GM21423 (cell line): Measurements from ENCODE around the gene SETD7.
"Not testable (repeated sequence)": the region's sequence is repeated elsewhere in the genome, so short reads cannot be mapped to it uniquely, and the experiment has no call there.

Experiments used
- ATAC-seq: cut with Tn5 transposase; IDR thresholded peaks from one replicate; pipeline ENCODE4 v1.9.1; 2021; ENCODE audit warnings: mild to moderate bottlenecking, moderate library complexity; ENCODE audit not compliant: unreplicated experiment

SETD7 gene

DNA sequence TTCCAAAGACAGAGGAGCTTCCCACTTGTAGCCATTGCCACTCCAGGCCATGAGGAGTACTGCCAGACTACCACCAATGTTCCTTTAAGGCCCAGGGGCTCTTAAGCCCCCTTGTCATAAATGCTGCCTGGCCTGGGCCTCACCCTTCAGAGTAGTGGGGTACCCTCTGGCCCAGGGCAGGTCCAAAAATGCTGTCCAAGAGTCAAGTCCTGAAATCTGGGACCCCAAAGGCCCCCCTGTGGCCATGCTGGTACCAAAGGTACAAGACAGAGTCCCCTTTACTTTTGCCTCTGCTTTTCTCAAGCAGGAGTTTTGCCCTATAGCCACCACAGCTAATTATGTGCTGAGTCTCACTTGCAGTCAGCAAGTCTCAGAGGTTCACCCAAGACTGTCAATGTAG, 85.7 kb downstream of the SETD7 start:
- no peak for ATAC-seq

DNA sequence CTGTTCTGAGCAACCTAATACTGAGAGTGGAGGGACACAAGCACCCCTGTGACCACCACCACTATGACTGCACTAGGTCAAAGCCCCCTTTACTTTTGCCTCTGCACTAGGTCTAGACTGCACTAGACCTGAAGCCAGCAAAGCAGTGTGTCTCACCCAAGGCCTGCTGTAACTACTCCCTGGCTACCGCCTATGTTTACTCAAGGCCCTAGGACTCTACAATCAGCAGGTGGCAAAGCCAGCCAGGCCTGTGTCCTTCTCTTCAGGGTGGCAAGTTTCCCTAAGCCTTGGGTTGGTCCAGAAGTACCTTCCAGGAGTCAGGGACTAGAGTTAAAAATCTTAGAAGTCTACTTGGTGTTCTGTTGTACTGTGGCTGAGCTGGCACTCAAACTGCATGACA, 86.2 kb downstream of the SETD7 start:
- no peak for ATAC-seq

DNA sequence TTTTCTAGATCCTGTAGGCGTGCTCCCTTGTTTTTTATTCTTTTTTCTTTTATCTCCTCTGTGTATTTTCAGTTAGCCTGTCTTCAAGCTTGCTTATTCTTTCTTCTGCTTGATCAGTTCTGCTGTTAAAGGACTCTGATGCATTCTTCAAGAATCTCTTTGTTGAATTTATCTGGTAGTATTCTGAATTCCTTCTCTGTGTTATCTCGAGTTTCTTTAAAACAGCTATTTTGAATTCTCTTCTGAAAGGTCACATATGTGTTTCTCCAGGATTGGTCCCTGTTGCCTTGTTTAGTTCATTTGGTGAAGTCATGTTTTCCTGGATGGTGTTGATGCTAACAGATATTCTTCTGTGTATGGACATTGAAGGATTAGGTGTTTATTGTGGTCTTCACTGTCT, 86.8 kb downstream of the SETD7 start:
- no peak for ATAC-seq

DNA sequence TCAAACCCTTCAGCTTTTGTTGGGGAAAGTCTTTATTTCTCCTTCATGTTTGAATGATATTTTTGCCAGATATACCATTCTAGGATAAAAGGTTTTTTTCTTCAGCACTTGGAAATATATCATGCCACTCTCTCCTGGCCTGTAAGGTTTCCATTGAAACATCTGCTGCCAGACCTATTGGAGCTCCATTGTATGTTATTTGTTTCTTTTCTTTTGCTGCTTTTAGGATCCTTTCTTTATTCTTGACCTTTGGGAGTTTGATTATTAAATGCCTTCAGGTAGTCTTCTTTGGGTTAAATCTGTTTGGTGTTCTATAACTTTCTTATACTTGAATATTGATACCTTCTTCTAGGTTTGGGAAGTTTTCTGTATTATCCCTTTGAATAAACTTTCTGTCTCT, 87.3 kb downstream of the SETD7 start:
- ATAC-seq, result not testable (repeated sequence)

DNA sequence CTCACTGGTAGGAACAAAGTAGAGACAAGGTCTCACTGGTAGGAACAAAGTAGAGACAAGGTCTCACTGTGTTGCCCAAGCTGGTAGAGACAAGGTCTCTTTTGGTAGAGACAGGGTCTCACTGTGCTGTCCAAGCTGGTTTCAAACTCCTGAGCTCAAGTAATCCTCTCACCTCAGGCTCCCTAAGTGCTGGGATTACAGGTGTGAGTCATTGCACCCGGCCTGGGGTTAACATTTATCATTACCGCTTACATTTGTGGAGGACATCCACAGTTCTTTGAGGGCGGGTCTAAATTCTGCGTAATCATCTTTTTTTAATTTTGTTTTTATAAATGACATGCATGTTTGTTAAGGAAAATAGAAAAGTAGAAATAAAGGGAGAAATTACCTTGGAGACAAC, 90.1 kb downstream of the SETD7 start:
- ATAC-seq, result no peak

DNA sequence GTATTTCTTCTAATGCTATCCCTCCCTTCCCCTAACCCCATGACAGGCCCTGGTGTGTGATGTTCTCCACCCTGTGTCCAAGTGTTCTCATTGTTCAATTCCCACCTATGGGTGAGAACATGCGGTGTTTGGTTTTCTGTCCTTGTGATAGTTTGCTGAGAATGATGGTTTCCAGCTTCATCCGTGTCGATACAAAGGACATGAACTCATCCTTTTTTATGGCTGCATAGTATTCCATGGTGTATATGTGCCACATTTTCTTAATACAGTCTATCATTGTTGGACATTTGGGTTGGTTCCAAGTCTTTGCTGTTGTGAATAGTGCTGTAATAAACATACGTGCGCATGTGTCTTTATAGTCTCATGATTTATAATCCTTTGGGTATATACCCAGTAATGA, 91.5 kb downstream of the SETD7 start:
- not testable (repeated sequence) for ATAC-seq

DNA sequence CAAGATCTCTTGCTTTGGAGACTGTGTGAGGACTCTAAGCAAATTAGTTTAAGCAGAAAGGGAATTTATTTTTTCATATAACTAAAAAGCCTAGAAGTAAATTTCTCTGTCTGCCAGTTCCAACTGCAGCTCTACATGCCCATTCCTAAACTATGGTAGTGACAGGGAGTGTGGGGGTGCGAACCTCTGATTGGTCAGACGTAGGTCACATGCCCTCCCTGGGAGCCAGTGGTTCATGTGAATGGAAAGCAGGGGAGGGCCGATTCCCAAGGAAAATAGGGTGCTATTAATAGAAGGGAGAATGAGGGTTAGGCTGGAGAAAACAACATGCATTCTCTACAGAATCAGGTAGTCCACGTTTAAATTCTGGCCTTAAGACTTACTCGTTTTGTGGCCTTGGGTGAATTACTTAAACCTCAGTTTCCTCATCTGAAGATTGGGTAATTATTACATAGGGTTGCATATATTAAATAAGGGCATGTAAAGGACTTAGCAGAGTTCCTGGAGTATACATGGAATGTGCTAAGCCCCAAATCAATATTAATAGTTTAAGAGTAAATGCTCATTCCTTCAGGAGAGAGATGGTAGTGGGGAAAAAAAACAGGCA, 94.9 kb downstream of the SETD7 start:
- ATAC-seq, result no peak

DNA sequence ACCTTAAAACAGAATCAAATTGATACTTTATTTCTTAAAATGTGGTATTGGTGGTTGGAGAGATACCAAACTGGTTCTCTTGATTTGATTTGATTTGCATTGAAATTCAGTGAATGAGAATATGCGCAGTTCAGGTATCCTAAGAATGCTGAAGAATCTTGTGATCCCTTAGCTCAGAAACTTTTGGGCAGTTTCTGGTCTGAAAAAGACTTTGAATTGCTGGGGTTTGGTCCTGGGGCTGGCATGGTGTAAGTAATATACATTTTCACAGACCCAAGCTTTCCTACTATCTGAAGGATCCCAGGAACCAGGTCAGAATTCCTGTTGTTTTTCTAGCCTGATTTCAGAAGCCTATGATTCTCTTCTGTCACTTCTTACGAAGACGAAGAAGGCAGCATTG, 95.5 kb downstream of the SETD7 start:
- no peak for ATAC-seq

DNA sequence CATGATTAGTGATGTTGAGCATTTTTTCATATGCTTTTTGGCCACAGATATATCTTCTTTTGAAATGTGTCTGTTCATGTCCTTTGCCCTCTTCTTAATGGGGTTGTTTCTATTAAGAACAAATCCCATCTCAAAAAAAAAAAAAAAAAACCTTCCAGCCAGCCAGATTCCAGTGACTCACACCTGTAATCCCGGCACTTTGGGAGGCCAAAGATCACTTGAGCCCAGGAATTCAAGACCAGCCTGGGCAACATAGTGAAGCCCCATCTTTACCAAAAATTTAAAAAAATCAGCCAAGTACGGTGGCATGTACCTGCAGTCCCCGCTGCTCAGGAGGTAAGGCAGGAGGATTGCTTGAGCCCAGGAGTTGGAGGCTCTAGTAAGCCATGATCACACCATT, 97.0 kb downstream of the SETD7 start:
- ATAC-seq, result no peak

DNA sequence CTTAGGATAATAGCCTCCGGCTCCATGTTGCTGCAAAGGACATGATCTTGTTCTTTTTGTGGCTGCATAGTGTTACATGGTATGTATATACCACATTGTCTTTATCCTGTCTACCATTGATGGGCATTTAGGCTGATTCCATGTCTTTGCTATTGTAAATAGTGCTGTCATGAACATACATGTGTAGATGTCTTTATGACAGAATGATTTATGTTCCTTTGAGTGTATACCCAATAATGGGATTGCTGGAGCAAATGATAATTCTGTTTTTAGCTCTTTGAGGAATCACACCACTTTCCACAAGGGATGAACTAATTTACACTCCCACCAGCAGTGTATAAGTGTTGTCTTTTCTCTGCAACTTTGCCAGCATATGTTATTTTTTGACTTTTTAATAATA, 97.5 kb downstream of the SETD7 start:
- ATAC-seq, result no peak

DNA sequence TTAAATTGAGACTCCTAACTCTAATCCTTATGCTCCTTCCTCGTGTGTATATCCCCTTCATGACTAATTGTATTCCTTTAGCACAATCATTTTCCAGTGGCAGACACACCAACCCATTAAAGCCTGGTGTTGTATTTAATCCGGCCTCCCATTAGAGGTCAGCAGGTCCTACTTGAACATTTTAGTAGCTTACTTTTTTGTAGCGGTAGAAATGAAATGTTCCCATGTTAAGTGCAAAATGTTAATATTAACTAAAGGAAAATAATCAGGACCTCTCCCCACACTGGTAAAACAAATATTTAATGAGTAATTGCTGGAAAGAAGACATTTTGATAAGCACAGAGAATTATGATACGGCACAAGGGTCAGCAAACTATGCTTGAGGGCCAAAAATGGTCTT, 98.7 kb downstream of the SETD7 start:
- no peak for ATAC-seq

DNA sequence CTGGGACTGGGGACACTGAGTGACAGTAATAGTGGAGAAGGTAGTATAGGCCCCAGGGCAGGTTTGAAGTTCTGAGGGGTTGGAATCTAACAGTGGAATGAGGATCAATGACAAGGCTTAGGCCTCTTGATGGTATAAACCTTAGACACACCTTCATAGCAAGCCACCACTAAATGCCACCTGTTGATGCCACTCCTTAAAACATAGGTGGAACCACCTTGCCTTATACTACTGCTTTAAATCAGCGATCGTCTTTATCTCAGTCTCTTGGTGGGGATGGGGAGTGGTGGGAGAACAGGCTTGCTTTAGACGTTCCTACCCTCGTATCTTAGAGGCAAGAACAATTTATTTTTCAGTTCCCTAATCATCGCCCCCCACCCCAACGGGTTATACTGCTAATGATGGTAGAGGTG, 100.9 kb downstream of the SETD7 start:
- no peak for ATAC-seq

DNA sequence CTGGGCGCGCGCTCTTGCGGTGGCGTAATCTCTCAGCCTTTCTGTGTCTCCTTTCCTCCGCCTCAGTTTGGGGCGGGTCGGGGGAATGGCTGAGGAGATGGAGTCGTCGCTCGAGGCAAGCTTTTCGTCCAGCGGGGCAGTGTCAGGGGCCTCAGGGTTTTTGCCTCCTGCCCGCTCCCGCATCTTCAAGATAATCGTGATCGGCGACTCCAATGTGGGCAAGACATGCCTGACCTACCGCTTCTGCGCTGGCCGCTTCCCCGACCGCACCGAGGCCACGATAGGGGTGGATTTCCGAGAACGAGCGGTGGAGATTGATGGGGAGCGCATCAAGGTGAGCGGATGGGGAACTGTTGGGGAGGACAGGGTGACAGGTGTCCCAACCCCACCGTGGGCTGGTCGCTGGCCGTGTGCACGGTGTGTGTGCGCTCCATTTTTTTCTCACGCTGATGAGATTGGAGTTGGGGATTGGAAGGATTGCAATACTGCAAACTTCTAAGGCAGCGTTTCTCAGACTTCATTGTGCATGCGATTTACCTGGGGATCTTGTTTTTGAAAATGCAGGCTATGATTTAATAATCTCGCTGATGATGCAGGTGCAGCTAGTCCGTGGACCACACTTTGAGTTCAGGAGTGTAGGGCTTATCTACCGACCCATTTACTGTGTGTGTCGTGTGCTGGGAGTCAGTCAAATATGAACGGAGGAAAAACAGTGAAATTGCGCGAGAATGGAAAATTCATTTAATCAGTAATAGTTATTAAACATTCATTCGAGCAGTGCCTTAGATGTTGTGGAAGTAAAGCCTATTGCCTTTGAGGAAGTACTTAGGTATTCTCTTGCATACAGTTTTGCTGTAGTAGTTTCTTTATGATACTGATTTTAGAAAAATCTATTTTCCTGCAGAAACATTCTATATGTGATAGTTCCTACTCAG, 101.6 kb downstream of the SETD7 start, which contains the start of gene RAB33B:
TSS of gene RAB33B (plus strand) at position 11 of the 935 bp plus-strand sequence. CDS start at position 86, 75 bp downstream.
- ATAC-seq, result peak; percentile 3

DNA sequence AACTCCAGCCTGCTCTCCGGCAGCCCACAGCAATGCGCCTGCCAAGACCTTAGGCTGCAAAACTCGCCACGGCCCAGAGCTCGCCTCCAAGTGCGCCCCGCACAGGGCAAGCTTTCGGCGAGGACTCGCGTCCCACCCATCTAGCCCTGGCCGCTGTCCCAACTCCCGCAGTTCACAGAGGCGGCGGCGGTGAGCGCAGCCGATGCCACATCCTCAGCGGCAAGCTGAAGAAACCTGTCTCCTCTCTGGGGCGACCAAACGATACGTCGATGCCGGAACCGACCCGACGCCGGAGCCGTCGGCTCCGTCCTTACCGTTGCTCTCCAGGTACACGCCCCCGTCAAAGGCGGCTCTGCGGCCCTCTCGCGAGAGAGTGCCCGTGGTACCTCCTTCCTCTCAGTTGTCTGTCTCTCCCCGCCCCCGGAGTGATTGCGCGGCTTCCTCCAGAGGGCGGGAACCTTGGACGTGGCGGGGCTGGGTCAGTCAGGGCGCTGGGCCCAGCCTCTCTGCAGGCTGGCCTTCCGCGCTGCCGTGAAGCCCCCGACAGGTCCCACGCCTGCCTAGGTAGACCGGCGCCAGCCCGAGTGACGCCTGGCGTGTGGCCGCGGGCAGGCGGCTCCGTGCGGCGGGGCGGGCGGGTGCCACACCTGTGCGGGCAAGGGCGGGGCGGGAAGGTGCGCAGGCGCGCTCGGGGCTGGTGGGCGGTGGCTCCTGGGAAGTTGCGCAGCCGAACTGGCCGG, 102.5 kb downstream of the SETD7 start:
- ATAC-seq, result peak; percentile 90

DNA sequence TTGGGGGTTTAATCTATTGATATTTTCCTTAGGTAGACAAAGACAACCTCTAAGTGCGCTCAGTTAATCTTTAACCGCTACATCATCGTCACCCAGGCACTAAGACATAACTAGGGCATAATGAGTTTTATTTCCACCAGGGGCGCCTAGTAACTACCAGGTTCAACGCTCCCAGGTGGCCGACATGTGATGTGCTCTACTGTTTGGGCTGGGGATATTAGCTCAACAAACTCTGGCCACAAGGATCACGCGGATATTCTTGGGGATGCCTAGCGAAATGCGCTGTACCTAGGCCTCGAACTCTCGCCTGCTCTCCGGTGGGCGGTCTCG, 103.0 kb downstream of the SETD7 start:
- peak; percentile 45 for ATAC-seq

DNA sequence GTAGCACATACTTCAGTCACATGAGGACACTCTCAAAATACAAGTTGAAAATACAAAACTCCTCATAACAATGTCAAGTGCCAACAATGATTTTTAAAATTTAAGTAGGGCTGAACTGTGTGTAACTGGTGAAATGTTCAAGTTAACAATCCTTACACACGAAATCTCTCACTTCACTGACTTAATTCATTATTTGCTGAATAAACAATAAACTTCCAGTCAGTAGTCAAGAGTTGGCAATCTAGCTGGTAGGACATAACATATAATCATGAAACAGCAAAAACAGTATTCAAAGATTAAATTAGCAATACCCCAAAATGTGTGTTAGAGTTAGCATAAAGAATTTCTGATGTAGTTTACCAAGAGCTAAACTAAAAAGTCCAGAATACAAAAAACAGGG, 104.0 kb downstream of the SETD7 start:
- no peak for ATAC-seq

DNA sequence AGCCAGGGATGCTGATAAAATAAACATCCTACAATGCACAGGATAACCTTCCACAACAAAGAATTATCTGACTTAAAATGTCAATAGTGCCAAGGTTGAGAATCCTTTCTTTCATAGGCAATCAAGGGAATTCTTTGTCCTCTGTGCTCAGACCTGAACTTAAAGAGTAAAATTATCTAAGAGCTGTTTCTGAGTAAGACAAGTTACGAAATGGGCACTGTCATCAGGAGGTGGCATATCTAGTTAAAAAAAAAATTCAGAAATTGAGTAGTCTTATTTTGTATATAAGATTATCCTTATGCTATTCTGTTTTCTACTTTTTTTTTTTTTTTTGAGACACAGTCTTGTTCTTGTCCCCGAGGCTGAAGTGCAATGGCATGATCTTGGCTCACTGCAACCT, 105.4 kb downstream of the SETD7 start:
- no peak for ATAC-seq

DNA sequence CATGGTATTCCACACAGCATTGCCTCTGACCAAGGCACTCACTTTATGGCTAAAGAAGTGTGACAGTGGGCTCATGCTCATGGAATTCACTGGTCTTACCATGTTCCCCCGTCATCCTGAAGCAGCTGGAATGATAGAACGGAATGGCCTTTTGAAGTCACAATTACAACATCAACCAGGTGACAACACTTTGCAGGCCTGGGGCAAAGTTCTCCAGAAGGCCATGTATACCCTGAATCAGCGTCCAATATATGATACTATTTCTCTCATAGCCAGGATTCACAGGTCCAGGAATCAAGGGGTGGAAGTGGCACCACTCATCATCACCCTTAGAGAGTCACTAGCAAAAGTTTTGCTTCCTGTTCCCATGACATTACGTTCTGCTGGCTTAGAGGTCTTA, 108.9 kb downstream of the SETD7 start:
- ATAC-seq, result not testable (repeated sequence)
